Stimulated activated CD8-positive, alpha-beta memory T cell treated with anti-CD3 and anti-CD28 coated beads, Interleukin-7, amount 100 ng/mL, for 48 hours (primary cell): ENCODE measurements around the gene SCNN1B.
"Not testable (repeated sequence)": the region's sequence is repeated elsewhere in the genome, so short reads cannot be mapped to it uniquely, and the experiment has no call there.

Experiments
- DNase-seq, 2 donors: peaks; one replicate each; pipeline ENCODE4 v3.0.0-alpha.2; 2020; ENCODE audit warnings: low read depth in 1 of 2; ENCODE audit errors: extremely low read depth in 1 of 2

SCNN1B gene

DNA sequence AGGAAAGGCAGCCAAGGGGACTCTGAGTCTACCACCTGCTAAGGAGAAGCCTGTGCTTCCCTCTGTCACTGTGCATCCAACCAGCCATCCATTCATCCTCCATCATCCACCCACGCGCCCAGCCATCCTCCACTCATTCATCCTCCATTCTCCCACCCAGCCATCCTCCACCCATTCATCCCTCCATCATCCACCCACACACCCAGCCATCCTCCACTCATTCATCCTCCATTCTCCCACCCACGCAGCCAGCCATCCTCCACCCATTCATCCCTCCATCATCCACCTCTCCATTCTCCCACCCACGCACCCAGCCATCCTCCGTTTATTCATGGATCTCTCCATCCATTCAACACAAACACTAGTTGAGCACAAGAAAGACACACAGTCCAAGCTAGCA, 76.8 kb downstream of the SCNN1B start:
- no peak for DNase-seq

DNA sequence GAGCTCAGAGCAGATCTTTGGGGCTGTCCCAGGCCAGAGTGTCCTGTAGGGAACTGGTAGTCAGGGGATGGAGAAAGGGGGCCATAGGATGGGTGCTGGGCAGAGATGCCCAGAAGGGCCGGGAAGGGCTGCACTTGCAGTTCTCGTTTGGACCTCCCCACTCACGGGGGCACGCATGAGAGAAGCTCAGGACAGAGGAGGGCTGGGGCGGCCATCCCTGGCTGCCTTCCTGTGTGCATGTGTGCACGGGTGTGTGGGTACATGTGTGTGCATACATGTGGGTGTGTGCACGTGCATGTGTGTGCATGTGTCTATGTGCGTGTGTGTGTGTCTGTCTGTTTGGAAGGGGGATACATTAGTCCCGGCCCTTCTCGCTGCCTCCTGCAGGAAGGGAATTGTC, 77.6 kb downstream of the SCNN1B start:
- DNase-seq, result no peak

DNA sequence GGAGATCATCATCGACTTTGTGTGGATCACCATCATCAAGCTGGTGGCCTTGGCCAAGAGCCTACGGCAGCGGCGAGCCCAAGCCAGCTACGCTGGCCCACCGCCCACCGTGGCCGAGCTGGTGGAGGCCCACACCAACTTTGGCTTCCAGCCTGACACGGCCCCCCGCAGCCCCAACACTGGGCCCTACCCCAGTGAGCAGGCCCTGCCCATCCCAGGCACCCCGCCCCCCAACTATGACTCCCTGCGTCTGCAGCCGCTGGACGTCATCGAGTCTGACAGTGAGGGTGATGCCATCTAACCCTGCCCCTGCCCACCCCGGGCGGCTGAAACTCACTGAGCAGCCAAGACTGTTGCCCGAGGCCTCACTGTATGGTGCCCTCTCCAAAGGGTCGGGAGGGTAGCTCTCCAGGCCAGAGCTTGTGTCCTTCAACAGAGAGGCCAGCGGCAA, 78.4 kb downstream of the SCNN1B start:
- no peak for DNase-seq

DNA sequence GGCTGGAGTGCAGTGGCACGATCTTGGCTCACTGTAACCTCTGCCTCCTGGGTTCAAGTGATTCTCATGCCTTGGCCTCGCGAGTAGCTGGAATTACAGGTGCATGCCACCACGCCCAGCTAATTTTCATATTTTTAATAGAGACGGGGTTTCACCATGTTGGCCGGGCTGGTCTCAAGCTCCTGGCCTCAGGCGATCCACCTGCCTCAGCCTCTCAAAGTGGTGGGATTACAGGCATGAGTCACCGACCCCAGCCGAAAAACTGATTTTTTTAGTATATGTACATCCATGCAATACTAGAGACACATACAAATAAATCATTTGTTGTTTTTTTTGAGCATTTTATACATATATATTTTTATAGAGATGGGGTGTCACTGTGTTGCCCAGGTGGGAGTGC, 79.6 kb downstream of the SCNN1B start:
- not testable (repeated sequence) for DNase-seq

DNA sequence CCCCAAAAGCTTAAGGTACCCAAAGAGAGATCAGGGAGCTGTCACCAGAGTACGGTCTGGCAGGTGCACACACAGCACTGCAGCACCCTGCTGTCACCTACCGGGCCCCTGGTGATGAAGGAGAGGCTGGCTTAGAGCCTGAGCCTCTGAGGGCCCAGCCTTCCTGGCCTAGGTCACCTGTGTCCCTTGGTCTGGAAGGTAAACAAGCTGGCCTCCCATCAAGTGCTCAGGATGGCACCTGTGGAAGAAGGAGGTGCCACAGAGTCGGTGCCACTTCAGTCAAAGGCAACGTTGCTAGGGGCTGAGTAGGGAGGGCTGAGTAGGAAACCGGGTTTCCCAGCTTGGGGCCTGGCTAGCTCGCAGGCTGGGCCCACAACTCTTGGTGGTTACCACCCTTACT, 80.2 kb downstream of the SCNN1B start:
- DNase-seq, result no peak

DNA sequence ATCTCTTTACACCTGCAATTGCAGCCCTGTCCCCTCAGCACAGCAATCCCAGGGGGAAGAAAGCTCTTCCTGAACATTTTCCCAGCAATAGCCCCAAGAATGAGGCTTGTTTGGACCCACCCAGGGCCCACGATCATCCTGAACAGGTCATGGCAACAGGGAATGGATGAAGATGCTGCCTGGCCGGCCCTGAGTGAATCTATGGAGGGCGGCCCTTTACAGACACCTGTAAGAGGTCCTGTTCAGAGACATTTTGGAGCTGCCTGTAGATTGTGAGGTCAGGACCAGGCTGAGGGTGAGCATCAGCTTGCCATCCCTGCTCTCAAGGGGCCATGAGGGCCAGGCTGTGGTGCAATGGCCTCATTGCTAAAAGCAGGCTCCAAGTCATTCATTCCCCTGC, 81.8 kb downstream of the SCNN1B start:
- DNase-seq, result no peak

DNA sequence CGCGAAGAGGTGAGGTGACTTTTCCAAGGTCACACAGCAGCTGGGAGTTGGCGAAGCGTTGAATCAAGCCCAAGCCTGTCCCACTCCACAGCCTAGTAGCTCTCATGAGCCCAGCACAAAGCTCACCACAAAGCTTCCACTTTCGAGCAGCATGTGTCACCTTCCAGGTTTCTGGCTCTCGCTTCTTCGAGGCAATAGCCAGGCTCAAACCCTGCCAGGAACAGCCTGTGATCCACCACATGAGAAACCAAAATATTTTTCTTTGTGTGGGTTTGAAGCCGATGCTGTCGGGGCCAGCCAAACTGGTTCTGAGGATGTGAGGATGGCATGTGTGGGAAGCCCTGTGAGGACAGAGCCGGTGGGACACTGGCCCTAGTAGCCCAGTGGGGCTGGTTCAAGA, 82.8 kb downstream of the SCNN1B start:
- no peak for DNase-seq

DNA sequence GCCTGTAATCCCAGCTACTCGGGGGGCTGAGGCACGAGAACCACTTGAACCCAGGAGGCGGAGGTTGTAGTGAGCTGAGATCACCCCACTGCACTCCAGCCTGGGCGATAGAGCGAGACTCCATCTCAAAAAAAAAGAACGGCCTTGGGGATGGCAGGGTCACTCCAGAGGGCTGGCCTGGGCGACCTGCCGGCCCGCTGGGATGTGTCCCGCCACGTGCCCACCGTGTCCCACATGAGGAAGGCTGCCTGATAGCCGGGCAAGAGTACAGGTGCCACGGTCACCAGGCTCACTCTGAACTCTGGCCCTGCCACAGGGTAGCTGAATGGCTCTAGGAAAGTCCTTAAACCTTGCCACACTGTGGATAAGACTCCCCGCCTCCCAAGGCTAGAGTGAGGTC, 83.3 kb downstream of the SCNN1B start:
- DNase-seq, result no peak

DNA sequence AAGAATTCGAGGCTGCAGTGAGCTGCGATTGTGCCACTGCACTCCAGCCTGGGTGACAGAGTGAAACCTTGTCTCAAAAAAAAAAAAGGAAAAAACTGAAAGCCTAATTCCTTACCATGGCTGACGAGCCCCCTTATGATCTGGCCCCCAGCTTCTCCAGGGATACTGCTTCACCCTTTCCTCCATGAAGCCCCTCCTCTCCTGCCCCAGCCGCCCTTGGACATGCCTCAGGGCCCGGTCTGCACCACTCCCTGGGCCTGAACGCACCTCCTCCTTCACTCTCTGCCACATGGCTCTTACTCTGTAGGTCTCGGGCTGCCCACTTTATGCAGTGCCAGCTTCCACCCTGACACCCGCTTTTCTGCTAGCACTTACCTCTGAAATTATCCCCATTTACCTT, 85.6 kb downstream of the SCNN1B start:
- no peak for DNase-seq

DNA sequence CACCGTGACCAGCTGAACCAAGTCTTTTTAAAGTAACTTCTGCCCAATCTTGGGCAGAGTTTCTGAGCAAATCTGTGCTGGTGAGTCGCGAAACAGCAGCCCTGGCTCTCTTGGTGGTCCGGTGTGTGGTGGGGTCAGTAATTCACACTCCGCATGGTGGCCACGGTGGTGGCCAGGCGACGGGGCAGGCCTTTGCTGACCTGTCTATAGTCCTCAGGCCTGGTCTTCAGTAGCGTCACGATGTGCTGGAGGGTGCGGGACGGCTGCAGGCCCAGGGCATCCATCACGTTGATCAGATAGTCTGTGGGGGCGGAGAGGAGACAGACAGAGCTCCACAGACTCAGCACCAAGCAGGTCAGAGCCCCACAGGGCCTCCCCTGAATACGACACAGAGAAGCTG, 86.7 kb downstream of the SCNN1B start:
- no peak for DNase-seq

DNA sequence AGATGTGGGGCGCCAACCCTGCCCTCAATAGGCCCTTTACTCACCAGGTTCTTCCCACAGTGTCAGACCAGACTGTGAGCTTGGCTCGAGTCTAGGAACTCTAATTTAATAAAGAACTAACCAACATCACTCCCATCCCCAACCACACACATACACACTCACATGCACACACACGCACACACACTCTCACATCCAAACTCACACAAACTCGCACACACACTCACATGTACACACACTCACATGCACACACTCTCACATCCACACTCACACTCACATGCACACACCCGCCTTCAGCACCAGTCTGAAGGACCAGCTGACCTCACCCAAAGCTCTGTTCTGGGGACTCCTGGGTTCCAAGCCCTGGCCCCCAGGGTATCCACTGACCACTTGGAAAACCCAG, 87.1 kb downstream of the SCNN1B start:
- no peak for DNase-seq

DNA sequence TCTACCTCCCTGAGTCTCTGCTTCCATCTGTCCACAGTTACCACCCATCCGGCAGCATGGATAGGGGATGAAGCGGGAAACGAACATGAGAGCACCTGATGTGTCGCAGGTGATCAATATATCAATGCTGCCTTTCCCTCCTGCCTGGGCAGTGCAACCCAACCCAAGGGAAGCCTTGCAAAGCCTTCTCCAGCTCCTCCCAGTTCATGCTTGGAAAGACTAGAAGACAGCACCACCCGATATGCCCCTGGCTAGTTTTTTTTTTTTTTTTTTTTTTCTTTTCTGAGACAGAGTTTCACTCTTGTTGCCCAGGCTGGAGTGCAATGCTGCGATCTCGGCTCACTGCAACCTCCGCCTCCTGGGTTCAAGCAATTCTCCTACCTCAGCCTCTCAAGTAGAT, 87.8 kb downstream of the SCNN1B start:
- DNase-seq, result not testable (repeated sequence)

DNA sequence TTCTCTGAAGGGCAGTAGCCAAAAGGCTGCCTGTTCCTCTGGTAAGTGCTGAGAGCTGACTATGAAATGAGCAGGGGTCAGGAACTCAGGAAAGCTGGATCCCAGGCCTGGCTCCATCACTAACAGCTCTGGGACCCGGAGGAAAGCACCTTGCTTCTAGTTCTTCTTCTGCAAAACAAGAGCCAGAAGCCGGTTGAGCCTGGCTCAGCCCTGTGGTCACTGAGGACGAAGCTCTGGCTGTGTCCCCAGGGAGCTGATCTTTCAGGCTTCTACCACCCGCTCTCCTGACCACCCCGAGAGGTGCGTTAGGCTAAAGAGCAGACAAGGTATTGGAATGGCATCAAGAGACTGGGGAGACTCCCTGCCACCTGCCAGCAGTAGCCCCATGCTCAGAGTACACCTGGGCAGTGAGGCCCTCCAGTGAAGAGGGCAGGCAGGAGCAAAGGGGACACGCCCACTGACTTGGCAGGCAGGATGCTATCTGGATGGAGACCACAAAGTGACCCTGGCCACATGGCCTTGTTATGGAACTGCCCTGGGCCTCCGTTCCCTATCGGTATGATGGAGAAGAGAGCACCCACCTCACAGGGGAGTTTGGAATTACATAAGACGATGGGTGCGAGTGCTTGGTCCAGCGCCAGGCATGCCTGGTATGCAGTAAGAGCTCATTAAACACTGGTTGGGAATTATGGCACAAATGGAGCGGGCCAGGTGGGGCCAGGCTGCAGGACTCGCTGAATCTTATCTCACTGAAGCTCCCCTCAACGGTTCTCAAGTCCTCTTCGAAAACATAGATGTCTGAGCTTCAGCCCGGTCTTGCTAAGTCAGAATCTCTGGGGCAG, 89.5 kb downstream of the SCNN1B start:
- DNase-seq, result no peak

DNA sequence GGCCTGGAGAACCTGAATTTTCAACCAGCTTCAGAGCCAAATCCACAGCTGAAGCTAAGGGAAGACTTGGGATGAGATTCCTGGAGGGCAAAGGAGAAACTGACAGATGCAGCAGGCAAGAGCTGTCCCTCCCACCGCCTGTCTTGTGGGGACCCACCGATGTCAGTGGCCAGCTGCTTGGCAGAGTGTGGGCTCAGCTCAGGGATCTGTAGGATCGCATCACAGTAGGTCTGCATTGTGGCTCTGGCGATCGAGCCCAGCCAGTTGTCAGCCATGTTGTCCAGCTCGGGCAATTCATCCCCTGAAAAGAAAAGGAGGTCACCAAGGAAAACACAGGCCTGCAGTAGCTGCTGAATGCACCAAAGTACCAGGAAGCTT, 90.1 kb downstream of the SCNN1B start:
- DNase-seq, result no peak

DNA sequence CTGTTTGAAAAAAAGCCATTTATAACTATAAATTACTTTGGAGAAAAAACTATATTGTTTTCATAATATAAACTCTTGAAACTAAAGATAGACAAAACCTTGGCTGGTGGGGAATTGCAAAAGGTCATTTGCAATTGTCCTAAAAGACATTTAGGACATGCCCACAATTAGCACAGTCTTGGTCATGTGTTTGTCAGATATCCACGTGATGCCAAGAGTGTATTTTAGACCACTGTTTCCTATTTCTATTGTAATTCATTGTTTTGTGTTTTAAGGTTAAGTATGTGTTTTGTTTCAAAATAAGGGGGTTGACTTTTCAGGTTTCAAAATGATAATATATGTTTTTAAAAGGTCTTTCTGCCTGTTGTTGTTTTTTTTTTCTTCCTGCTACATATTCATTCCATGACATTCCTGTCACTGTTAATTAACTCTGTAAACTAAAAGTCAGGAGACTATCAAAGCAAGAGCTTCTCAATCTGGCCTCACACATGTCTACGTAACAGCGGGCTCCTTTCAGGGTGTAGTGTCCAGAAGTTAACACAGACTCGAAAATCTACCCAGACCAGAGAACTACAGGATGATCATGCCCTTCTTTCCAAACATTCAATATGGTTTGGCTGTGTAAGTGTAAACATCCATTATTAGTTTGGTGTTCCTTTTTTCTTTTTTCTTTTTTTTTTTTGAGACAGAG, 92.2 kb downstream of the SCNN1B start:
- no peak for DNase-seq

DNA sequence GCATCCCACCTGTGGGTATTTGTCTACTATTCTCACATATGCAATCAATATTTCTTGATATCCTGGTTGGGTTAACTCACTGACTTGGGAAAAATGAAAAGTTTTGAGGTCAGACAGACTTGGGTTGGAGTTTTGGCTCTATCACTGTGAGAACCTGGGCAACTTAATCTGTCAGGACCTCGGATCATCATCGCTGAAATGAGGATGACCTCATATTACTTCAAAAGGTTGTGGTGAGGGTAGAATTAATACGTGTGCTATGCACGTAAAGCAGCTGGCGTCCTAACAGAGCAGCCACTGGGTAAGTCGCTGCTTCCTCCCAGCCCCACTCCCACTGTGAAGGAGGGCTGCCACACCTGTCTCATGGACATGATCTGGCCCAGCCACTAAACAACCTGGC, 93.6 kb downstream of the SCNN1B start:
- no peak for DNase-seq

DNA sequence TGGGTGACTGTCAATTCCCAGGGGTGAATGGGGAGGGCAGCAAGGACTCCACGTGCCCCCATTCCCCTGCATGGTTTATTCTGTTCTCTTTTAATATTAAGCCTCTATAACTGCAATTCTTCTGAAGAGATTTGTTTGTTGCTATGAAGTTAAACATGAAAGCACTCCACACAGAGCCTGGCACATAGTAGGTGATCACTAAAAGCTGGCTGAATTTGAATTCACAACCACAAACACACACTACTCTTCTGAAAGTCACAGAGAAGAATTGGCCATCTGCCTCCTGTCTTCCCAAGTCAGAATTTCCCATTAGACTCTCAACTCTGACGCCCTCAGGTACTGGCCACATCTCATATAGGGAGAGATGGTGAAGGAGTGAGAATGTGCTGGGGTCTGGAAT, 95.4 kb downstream of the SCNN1B start:
- DNase-seq, result no peak

DNA sequence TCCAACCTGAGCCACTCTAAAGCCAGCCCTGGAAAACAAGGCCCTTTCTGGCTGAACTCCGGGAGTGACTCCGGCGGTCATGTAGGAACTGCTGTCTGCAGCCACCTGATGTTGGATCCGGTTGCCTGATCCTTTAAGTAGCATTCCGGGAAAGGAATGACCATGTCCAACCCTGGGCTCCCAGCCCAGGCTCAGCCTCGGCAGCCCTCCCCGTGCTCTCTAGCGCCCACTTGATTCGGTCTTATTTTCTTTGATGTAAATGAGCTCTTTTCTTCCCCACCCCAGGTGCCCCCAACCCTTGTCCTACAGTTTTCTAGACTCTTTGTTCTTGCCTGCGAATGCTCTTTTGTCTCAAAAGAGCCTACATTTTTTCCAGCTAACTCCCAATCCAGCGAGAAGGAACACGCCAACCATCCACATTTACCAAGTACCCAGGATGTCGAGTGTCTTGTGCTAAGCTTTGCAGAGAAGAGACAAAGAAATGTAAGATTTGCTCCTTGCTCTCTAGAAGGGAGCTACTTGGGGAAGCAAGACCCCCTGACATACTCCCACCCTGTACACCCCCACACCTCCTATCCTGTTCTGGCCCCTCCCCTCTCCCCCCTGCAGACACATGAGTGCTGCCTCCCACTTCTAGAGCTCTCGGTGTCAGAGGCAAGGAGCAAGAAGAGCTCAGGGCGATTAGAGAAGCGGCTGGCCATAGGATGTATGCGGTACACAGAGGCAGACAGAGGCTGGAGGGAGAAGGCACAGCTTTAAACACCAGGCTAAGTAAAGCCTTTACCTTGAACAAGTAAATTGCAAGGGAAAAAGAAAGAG, 97.1 kb downstream of the SCNN1B start:
- DNase-seq, result no peak

DNA sequence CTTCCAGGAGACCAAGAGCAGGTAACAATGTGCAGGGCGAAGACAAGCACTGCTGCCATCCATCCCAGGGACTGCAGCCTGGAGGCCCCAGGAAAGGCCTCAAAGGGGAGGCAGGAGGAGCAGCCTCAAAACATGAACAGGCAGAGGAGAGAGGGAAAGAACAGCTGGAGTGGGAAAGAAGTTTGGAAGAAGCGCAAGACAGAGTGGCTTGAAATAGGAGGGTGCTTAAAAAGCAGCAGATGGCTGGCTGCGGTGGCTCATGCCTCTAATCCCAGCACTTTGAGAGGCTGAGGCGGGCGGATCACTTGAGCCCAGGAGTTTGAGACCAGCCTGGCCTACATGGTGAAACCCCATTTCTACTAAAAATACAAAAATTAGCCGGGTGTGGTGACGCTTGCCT, 98.3 kb downstream of the SCNN1B start:
- not testable (repeated sequence) for DNase-seq

DNA sequence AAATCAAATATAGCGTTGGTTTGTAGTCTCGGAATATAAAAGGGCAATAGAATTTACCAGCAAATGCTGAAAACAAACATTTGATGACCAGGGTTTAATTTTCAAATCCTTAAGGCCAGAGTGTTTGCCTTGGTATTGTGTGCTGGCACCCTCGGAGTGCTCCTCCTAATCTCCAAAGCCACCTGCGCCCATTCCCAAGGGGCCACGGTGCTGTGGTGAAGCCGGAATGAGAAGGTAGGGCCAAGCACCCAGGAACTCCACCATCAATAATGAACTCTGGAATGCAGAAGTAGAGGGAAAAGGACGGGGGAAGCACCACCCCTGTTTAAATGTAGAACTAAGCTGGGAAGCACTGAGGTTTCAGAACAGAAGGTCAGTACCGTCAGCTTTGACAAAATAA, 99.0 kb downstream of the SCNN1B start:
- DNase-seq, result no peak

DNA sequence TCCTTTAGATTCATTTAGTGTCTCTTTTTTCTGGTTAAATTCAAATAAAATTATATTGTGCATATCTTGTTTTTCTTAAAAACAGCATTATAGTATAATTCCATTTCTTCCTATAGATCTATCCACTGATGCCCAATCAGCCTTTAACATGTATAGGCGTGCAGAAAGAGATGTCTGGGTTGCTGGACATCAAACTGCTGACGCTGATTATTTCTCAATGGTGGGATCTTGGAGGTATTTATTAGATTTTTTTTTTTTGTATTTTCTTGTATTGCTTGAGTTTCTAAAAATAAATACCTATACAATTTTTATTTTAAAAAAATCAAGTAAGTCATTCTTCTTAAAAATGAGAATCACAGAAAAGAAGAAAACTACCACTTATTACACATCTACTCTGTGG, 100.0 kb downstream of the SCNN1B start:
- DNase-seq, result no peak

DNA sequence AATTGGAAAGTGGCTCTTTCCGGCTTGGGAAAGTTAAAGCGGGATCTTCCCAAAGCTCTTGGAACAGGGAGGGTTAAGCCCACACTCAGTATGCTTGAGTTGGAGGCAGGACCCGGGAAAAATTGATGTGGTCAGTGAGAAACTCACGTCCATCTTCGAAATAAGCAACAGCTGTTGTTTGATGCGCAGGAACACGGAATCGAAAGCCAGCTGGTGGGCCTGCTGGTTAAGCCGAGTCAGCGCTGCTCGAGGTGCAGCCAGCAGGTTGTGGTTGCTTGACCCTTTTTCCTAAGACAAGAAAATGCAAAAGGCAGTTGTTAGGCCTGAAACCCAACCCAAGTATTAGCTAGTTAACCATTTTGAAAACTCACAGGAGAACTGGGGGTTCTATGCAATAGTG, 101.4 kb downstream of the SCNN1B start:
- DNase-seq, result no peak
